ENCODE data around the gene AP1M2. TPM values are rescaled to one million over a fixed set of nuclear protein-coding genes. Genes with fewer than 3 reads are reported as not detected.

Gene AP1M2
- total RNA-seq, 6 donors from 2014 or later: 35.1 to 63.1 (median 45.7) TPM

DNA sequence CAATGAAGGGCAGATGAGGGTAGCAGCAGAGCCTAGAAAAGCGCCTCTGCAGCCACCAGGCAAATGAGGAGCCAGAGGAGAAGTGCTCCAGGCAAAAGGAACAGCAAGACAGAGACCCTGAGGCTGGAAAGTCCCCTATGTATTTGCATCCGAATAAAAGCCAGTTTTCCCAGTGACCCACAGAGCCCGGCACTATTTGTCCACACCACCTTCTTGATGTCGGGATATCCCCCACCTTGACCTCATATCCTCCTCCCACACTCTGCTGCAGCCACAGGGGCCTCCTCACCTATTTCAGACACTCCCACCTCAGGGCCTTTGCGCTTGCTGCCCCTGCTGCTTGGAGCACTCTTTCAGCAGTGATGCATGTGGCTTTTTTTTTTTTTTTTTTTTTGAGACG is 36.8 kb downstream of the AP1M2 start:
- H3K27ac ChIP-seq: no peak overlapping the region
- H3K4me3 ChIP-seq: no peak overlapping the region
- no peaks in the 10 kb centered on the region for H3K27me3 ChIP-seq
- H3K9me3 ChIP-seq: no peaks in the 10 kb centered on the region
- no peak for DNase-seq
- peaks cover 17 to 88% (median 68%) of the 10 kb centered on the region in 4 donors for H3K36me3 ChIP-seq
- TF ChIP-seq CTCF (IDR thresholded peaks at IDR 0.05) (no peak), EP300 (IDR thresholded peaks at IDR 0.05) (no peak), POLR2AphosphoS5 (IDR thresholded peaks at IDR 0.05) (no peak), POLR2A (IDR thresholded peaks at IDR 0.05) (no peak)
- H3K4me1 ChIP-seq: peaks cover 0 to 6% (median 2%) of the 10 kb centered on the region in 4 donors
- no peak for ATAC-seq (ENCODE audit: low FRiP score in 2 of 2)
- 90 to 99% methylated on average over 6 of the region's 6 CpGs for WGBS, 2 donors

DNA sequence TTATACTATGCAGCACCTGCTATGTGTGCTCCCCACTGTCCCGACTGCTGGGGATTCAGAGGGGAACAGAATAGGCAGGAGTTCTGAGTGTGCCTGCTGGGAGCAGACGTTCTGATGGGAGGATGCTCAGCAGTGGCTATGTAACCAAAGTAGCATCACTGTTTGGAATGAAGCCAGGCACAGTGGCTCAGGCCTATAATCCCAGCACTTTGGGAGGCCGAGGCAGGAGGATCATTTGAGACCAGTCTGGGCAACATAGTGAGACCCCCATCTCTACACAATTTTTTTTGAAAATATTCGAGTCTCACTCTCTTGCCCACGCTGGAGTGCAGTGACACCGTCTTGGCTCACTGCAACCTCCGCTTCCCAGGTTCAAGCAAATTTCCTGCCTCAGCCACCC is 37.4 kb downstream of the AP1M2 start:
- no peak overlapping the region for H3K27ac ChIP-seq
- H3K4me1 ChIP-seq: peaks cover 5 to 13% (median 8%) of the 10 kb centered on the region in 4 donors
- ATAC-seq (ENCODE audit: low FRiP score in 2 of 2): no peak
- H3K36me3 ChIP-seq: peaks cover 17 to 82% (median 62%) of the 10 kb centered on the region in 4 donors
- H3K27me3 ChIP-seq: no peaks in the 10 kb centered on the region
- no peak for DNase-seq
- H3K4me3 ChIP-seq: no peak overlapping the region
- TF ChIP-seq POLR2A (IDR thresholded peaks at IDR 0.05) (no peak), EP300 (IDR thresholded peaks at IDR 0.05) (no peak)
- H3K9me3 ChIP-seq: no peaks in the 10 kb centered on the region
- WGBS, 2 donors: 90 to 91% methylated on average over 7 of the region's 7 CpGs

DNA sequence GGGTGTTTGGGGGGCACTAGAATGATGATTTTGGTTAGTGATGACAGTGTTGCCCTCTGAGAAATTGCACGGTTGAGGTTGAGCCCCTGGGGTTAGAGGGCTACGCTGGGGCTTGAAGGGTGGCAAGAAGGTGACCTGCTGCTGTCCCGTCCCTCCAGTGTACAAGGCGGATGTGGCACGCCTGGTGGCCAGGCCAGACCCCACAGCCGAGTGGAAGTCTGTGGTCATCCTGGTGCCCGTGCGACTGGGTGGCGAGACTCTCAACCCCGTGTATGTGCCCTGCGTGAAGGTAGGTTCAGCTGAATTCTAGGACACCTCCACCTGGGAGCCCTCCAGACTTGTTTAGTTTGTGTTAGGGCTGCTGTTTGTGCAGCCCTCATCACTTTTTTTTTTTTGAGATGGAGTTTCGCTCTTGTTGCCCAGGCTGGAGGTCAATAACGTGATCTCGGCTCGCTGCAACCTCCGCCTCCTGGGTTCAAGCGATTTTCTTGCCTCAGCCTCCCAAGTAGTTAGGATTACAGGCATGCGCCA is 38.3 kb downstream of the AP1M2 start:
- ATAC-seq (ENCODE audit: low FRiP score in 2 of 2): no peak

DNA sequence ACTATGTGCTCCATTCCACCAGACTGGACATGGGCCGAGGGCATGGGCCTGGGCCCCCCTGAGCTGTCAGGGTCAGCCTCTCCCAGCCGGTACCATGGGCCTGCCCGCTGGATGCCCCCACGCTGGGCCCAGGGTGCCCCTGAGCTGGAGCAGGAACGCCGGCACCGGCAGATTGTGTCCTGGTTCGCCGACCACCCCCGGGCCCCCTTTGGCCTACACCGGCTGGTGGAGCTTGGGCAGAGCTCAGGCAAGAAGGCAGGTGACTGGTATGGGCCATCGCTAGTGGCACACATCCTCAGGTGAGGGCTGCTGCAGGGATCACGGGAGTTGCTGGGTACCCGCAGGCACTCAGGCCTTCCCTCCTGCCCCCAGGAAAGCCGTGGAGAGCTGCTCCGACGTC is 40.3 kb downstream of the AP1M2 start:
- WGBS, 2 donors: 92 to 95% methylated on average over 15 to 17 of the region's 17 CpGs

More for the DNA sequence above, 38.3 kb downstream of the AP1M2 start:
- no peak for DNase-seq
- Histone ChIP-seq H3K9me3 (no peaks in the 10 kb centered on the region), H3K27ac (no peak overlapping the region), H3K36me3 (peaks cover 17 to 73% (median 55%) of the 10 kb centered on the region in 4 donors), H3K27me3 (no peaks in the 10 kb centered on the region), H3K4me3 (no peak overlapping the region), H3K4me1 (peaks cover 9 to 19% (median 11%) of the 10 kb centered on the region in 4 donors)
- WGBS, 2 donors: 93 to 94% methylated on average over 16 to 18 of the region's 18 CpGs
- TF ChIP-seq EP300 (IDR thresholded peaks at IDR 0.05) (no peak), POLR2AphosphoS5 (IDR thresholded peaks at IDR 0.05) (no peak), CTCF (IDR thresholded peaks at IDR 0.05) (no peak), POLR2A (IDR thresholded peaks at IDR 0.05) (no peak)

DNA sequence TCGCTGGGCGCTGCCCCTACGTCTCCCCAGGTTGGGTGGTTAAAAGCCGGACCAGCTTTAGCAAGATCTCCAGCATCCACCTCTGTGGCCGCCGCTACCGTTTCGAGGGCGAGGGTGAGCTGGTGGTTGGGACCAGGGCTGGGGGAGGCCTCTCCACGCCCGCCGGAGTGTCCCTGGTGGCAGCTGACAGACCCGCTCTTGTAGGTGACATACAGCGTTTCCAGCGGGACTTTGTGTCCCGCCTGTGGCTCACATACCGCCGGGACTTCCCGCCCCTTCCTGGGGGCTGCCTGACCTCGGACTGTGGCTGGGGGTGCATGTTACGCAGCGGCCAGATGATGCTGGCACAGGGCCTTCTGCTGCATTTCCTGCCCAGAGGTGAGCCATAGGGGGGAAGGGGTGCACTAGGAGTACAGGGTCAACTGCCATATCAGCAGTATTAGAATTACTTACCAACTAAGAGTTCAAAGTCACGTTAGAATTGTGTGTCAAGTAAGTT is 42.3 kb downstream of the AP1M2 start:
- peak overlapping the region; percentile 85 to 96 (median 92) for H3K27ac ChIP-seq
- 27 to 42% methylated on average over 16 to 19 of the region's 23 CpGs for WGBS, 2 donors
- ATAC-seq (ENCODE audit: low FRiP score in 2 of 2) (no peak), DNase-seq (peak in 1 of 2 donors; percentile 80)
- TF ChIP-seq CTCF (IDR thresholded peaks at IDR 0.05) (no peak), EP300 (IDR thresholded peaks at IDR 0.05) (no peak), POLR2A (IDR thresholded peaks at IDR 0.05) (no peak), POLR2AphosphoS5 (IDR thresholded peaks at IDR 0.05) (no peak)
- no peaks in the 10 kb centered on the region for H3K27me3 ChIP-seq
- H3K9me3 ChIP-seq: no peaks in the 10 kb centered on the region
- H3K4me1 ChIP-seq: peaks cover 9 to 23% (median 16%) of the 10 kb centered on the region in 4 donors
- peaks cover 7 to 33% (median 20%) of the 10 kb centered on the region in 4 donors for H3K36me3 ChIP-seq
- peak overlapping the region in 3 of 4 donors; percentile 76 to 87 (median 87) for H3K4me3 ChIP-seq

More for the DNA sequence above, 40.3 kb downstream of the AP1M2 start:
- Histone ChIP-seq H3K9me3 (no peaks in the 10 kb centered on the region), H3K4me1 (peaks cover 9 to 23% (median 16%) of the 10 kb centered on the region in 4 donors), H3K27me3 (no peaks in the 10 kb centered on the region), H3K36me3 (peaks cover 14 to 53% (median 35%) of the 10 kb centered on the region in 4 donors), H3K4me3 (no peak overlapping the region), H3K27ac (no peak overlapping the region)
- DNase-seq (peak in 1 of 2 donors; percentile 78), ATAC-seq (ENCODE audit: low FRiP score in 2 of 2) (no peak)
- TF ChIP-seq POLR2A (IDR thresholded peaks at IDR 0.05): no peak
- TF ChIP-seq EP300 (IDR thresholded peaks at IDR 0.05): no peak
- TF ChIP-seq CTCF (IDR thresholded peaks at IDR 0.05): no peak
- no peak for TF ChIP-seq POLR2AphosphoS5 (IDR thresholded peaks at IDR 0.05)
